ENCODE results near the gene MRM3. TPM values are rescaled to one million over a fixed set of nuclear protein-coding genes. Genes with fewer than 3 reads are reported as not detected.

MRM3 gene
- total and polyA plus RNA-seq, 2 donors (not counting 1 experiment from before 2014, with no cell fraction given), result 11.6 to 20.9 TPM

DNA sequence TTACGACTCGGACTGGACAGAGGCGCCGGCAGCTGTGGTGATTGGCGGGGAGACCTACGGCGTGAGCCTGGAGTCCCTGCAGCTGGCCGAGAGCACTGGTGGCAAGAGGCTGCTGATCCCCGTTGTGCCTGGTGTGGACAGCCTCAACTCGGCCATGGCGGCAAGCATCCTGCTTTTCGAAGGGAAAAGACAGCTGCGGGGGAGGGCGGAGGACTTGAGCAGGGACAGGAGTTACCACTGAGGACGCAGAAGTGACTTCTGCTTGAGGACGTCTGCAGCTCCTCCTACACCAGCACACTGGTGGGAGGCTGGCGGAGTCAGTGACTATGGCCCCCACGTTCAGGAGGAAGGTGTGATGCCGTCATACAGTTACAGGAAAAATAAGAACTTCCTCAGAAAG, 9.7 kb downstream of the MRM3 start:
- DNase-seq (no peak), ATAC-seq (ENCODE audit: low read depth) (no peak)
- H3K36me3 ChIP-seq (replicated peaks in 1 of 2; ENCODE audit: control extremely low read depth in 1 of 2, control insufficient read depth in 1 of 2, extremely low read depth in 1 of 2, insufficient read depth in 2 of 2, low read length in 1 of 2), result peaks cover 7 to 45% of the 10 kb centered on the region in 2 experiments
- H3K9ac ChIP-seq (ENCODE audit: low read length), result no peak overlapping the region
- Mint-ChIP-seq H3K27ac (no peak overlapping the region), H3K9me3 (ENCODE audit: insufficient read depth) (no peaks in the 10 kb centered on the region), H3K27me3 (no peaks in the 10 kb centered on the region), H3K4me1 (peaks cover 5% of the 10 kb centered on the region), H3K4me3 (no peak overlapping the region)
- peaks cover 0 to 8% of the 10 kb centered on the region in 2 donors for H3K4me1 ChIP-seq (ENCODE audit: control insufficient read depth in 2 of 2, insufficient read depth in 2 of 2, low read length in 2 of 2)
- ChIA-PET CTCF (no interaction called here), POLR2A (interaction anchor here (1.6 kb wide), 1 partner anchor 10 kb away, joined by 3 read pairs; the partner anchor contains the start of gene GLOD4)
- H3K9me3 ChIP-seq (ENCODE audit: control extremely low read depth in 1 of 3, control insufficient read depth in 2 of 3, insufficient read depth in 1 of 3, low read length in 2 of 3), result no peaks in the 10 kb centered on the region
- H3K27ac ChIP-seq (ENCODE audit: low read length in 2 of 2), result no peak overlapping the region
- 95% methylated on average over 18 of the region's 19 CpGs for WGBS (ENCODE audit: insufficient coverage)
- H3K27me3 ChIP-seq (replicated peaks in 1 of 4; ENCODE audit: control extremely low read depth in 1 of 4, control insufficient read depth in 3 of 4, insufficient read depth in 4 of 4, low read length in 3 of 4), result no peaks in the 10 kb centered on the region
- H3K4me2 ChIP-seq (replicated peaks; ENCODE audit: low read depth, low read length, poor library complexity, severe bottlenecking), result no peak overlapping the region
- H2AFZ ChIP-seq (ENCODE audit: insufficient read depth, low read depth, low read length, poor library complexity, severe bottlenecking), result no peak overlapping the region
- no peak overlapping the region for H3K4me3 ChIP-seq (ENCODE audit: control extremely low read depth in 1 of 5, extremely low read depth in 1 of 5, insufficient read depth in 1 of 5, low read depth in 2 of 5, low read length in 4 of 5)
- intact Hi-C loops (cut with micrococcal nuclease), result no loop called here
- peaks cover 5% of the 10 kb centered on the region for H4K20me1 ChIP-seq (ENCODE audit: control insufficient read depth, insufficient read depth, low read length, poor library complexity, severe bottlenecking)
- H3K79me2 ChIP-seq (ENCODE audit: control insufficient read depth, insufficient read depth, low read length), result peaks cover 5% of the 10 kb centered on the region
- TF ChIP-seq, protein P1, sequence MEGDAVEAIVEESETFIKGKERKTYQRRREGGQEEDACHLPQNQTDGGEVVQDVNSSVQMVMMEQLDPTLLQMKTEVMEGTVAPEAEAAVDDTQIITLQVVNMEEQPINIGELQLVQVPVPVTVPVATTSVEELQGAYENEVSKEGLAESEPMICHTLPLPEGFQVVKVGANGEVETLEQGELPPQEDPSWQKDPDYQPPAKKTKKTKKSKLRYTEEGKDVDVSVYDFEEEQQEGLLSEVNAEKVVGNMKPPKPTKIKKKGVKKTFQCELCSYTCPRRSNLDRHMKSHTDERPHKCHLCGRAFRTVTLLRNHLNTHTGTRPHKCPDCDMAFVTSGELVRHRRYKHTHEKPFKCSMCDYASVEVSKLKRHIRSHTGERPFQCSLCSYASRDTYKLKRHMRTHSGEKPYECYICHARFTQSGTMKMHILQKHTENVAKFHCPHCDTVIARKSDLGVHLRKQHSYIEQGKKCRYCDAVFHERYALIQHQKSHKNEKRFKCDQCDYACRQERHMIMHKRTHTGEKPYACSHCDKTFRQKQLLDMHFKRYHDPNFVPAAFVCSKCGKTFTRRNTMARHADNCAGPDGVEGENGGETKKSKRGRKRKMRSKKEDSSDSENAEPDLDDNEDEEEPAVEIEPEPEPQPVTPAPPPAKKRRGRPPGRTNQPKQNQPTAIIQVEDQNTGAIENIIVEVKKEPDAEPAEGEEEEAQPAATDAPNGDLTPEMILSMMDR (IDR thresholded peaks at IDR 0.05), result no peak
- no peak for TF ChIP-seq EZH2 (IDR thresholded peaks at IDR 0.05; ENCODE audit: borderline replicate concordance, insufficient read depth, low read depth, low read length, poor library complexity, severe bottlenecking)

DNA sequence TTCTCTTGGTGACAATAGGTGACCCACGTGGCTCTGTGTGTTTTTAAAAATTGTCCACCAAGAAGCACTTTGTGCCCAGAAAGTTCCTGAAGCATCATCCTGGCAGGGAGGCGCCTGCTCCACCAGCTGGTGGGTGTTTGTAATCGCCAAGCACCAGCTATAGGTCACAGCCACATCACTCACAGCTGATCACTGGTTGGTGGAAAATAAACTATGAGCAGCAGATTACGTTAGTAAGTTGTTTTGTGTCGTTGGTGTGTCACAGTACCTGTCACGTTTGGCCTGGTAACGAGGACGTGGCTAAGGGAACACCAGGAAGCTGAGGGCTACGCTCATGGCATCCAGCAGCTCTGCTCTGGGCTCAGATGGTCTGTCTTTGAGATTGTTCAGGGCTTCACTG, 10.1 kb downstream of the MRM3 start:
- H2AFZ ChIP-seq (ENCODE audit: insufficient read depth, low read depth, low read length, poor library complexity, severe bottlenecking), result no peak overlapping the region
- no peak overlapping the region for H3K4me3 Mint-ChIP-seq
- ChIA-PET CTCF (interaction anchor here (0.6 kb wide), 1 partner anchor 189 kb away, joined by 3 read pairs; no protein-coding TSS in a partner anchor), POLR2A (interaction anchor here (1.6 kb wide), 1 partner anchor 11 kb away, joined by 3 read pairs; the partner anchor contains the start of gene GLOD4)
- no peaks in the 10 kb centered on the region for H3K9me3 ChIP-seq (ENCODE audit: control extremely low read depth in 1 of 3, control insufficient read depth in 2 of 3, insufficient read depth in 1 of 3, low read length in 2 of 3)
- H3K27me3 ChIP-seq (replicated peaks in 1 of 4; ENCODE audit: control extremely low read depth in 1 of 4, control insufficient read depth in 3 of 4, insufficient read depth in 4 of 4, low read length in 3 of 4), result no peaks in the 10 kb centered on the region
- H3K4me2 ChIP-seq (replicated peaks; ENCODE audit: low read depth, low read length, poor library complexity, severe bottlenecking), result no peak overlapping the region
- TF ChIP-seq, protein P1 (IDR thresholded peaks at IDR 0.05), result no peak
- no peak for TF ChIP-seq EZH2 (IDR thresholded peaks at IDR 0.05; ENCODE audit: borderline replicate concordance, insufficient read depth, low read depth, low read length, poor library complexity, severe bottlenecking)
- no peaks in the 10 kb centered on the region for H3K27me3 Mint-ChIP-seq
- intact Hi-C loops (cut with micrococcal nuclease), result no loop called here
- peaks cover 5% of the 10 kb centered on the region for H3K4me1 Mint-ChIP-seq
- 90% methylated on average over 8 of the region's 9 CpGs for WGBS (ENCODE audit: insufficient coverage)
- no peaks in the 10 kb centered on the region for H3K9me3 Mint-ChIP-seq (ENCODE audit: insufficient read depth)
- H4K20me1 ChIP-seq (ENCODE audit: control insufficient read depth, insufficient read depth, low read length, poor library complexity, severe bottlenecking), result peaks cover 5% of the 10 kb centered on the region
- no peak overlapping the region for H3K4me3 ChIP-seq (ENCODE audit: control extremely low read depth in 1 of 5, extremely low read depth in 1 of 5, insufficient read depth in 1 of 5, low read depth in 2 of 5, low read length in 4 of 5)
- H3K36me3 ChIP-seq (replicated peaks in 1 of 2; ENCODE audit: control extremely low read depth in 1 of 2, control insufficient read depth in 1 of 2, extremely low read depth in 1 of 2, insufficient read depth in 2 of 2, low read length in 1 of 2), result peaks cover 6 to 45% of the 10 kb centered on the region in 2 experiments
- ATAC-seq (ENCODE audit: low read depth) (no peak), DNase-seq (no peak)
- H3K9ac ChIP-seq (ENCODE audit: low read length), result no peak overlapping the region
- H3K27ac ChIP-seq (ENCODE audit: low read length in 2 of 2), result no peak overlapping the region
- H3K27ac Mint-ChIP-seq, result no peak overlapping the region
- H3K79me2 ChIP-seq (ENCODE audit: control insufficient read depth, insufficient read depth, low read length), result peaks cover 3% of the 10 kb centered on the region
- peaks cover 0 to 8% of the 10 kb centered on the region in 2 donors for H3K4me1 ChIP-seq (ENCODE audit: control insufficient read depth in 2 of 2, insufficient read depth in 2 of 2, low read length in 2 of 2)

All from B cell (primary cell).